ENCODE measurements around the gene TMEM17. TPM values are rescaled to one million over a fixed set of nuclear protein-coding genes. Genes with fewer than 3 reads are reported as not detected.

TMEM17 gene
- total and polyA plus RNA-seq, 9 of the 15 experiments (the other 6 are each of a cell fraction or from before 2014, with no cell fraction given), result 0.58 to 2.2 (median 1.2) TPM

GRCh38 chr2:62462211-62462610, 43.8 kb downstream of the TMEM17 start:
- Histone ChIP-seq H3K9ac (ENCODE audit: insufficient read depth in 1 of 2, low read depth in 2 of 2, low read length in 2 of 2) (no peak overlapping the region), H3K36me3 (ENCODE audit: control insufficient read depth, insufficient read depth, low read length) (no peaks in the 10 kb centered on the region), H4K20me1 (replicated peaks; ENCODE audit: control insufficient read depth, insufficient read depth, low read length) (no peaks in the 10 kb centered on the region), H3K4me3 (no peak overlapping the region), H3K27ac (ENCODE audit: extremely low read depth, low read depth, low read length) (no peak overlapping the region), H2AFZ (ENCODE audit: low read depth, low read length) (no peak overlapping the region), H3K4me2 (ENCODE audit: insufficient read depth, low read length) (no peak overlapping the region), H3K79me2 (ENCODE audit: control insufficient read depth, insufficient read depth, low read length) (no peaks in the 10 kb centered on the region), H3K9me3 (replicated peaks; ENCODE audit: control insufficient read depth, insufficient read depth, low read depth, low read length) (no peaks in the 10 kb centered on the region), H3K4me1 (replicated peaks in 1 of 2; ENCODE audit: control insufficient read depth in 2 of 2, insufficient read depth in 2 of 2, low read length in 2 of 2) (peaks cover 0 to 5% of the 10 kb centered on the region in 2 experiments; a peak in 2 of 5 replicates), H3K27me3 (ENCODE audit: control insufficient read depth in 2 of 2, insufficient read depth in 2 of 2, low read length in 2 of 2) (peaks cover 0 to 2% of the 10 kb centered on the region in 2 experiments; a peak in 1 of 5 replicates), H3K9me1 (ENCODE audit: control insufficient read depth, insufficient read depth, low read length) (no peaks in the 10 kb centered on the region)
- intact Hi-C loops (cut with micrococcal nuclease) (no loop called here), in situ Hi-C loops (cut with MboI) (no loop called here)
- ATAC-seq (no peak), DNase-seq (ENCODE audit: extremely low read depth in 1 of 4, low spot score in 3 of 4) (no peak), FAIRE-seq (no peak)
- ChIA-PET POLR2A (no interaction called here), CTCF (ENCODE audit: low intra/inter-chr PET ratio) (no interaction called here)
- BruUV-seq (replicated peaks), result no TSS peak
- 46% methylated on average over 2 of the region's 2 CpGs for WGBS (ENCODE audit: insufficient coverage, low coverage, missing lambda C conversion rate)
- TF ChIP-seq ELK3 (CRISPR knock-in tag; IDR thresholded peaks at IDR 0.05) (no peak), KLF13 (tag; IDR thresholded peaks at IDR 0.05; ENCODE audit: borderline replicate concordance, low read depth) (no peak), ZNF512 (tag; IDR thresholded peaks at IDR 0.05) (no peak), GTF2F1 (IDR thresholded peaks at IDR 0.05; ENCODE audit: low read depth, low read length) (no peak), PHB (CRISPR knock-in tag; IDR thresholded peaks at IDR 0.05) (no peak), USF2 (CRISPR knock-in tag; IDR thresholded peaks at IDR 0.05) (no peak), ZNF146 (CRISPR knock-in tag; IDR thresholded peaks at IDR 0.05; ENCODE audit: unreplicated experiment) (no peak), ZNF12 (CRISPR knock-in tag; IDR thresholded peaks at IDR 0.05) (no peak), YY1 (IDR thresholded peaks at IDR 0.05; ENCODE audit: borderline replicate concordance in 1 of 3, control insufficient read depth in 1 of 3, extremely low read depth in 1 of 3, insufficient read depth in 3 of 3, insufficient read length in 1 of 3, insufficient replicate concordance in 2 of 3, low read depth in 1 of 3, low read length in 2 of 3) (no peak), BRCA1 (IDR thresholded peaks at IDR 0.05) (no peak), BRCA1 (CRISPR knock-in tag; IDR thresholded peaks at IDR 0.05) (no peak), RBM22 (IDR thresholded peaks at IDR 0.05; ENCODE audit: low read depth, low read length, poor library complexity, severe bottlenecking) (no peak), CREB3L1 (IDR thresholded peaks at IDR 0.05; ENCODE audit: borderline replicate concordance, low read depth) (no peak), POU5F1 (IDR thresholded peaks at IDR 0.05; ENCODE audit: borderline replicate concordance, low read depth, low read length, partially characterized antibody) (no peak), EZH2 (IDR thresholded peaks at IDR 0.05; ENCODE audit: borderline replicate concordance, low read depth, low read length) (no peak), ZNF280B (CRISPR knock-in tag; IDR thresholded peaks at IDR 0.05) (no peak)
